ENCODE measurements around the gene CCRL2.
"Not testable (repeated sequence)": the region's sequence is repeated elsewhere in the genome, so short reads cannot be mapped to it uniquely, and the experiment has no call there.

The CCRL2 gene

DNA sequence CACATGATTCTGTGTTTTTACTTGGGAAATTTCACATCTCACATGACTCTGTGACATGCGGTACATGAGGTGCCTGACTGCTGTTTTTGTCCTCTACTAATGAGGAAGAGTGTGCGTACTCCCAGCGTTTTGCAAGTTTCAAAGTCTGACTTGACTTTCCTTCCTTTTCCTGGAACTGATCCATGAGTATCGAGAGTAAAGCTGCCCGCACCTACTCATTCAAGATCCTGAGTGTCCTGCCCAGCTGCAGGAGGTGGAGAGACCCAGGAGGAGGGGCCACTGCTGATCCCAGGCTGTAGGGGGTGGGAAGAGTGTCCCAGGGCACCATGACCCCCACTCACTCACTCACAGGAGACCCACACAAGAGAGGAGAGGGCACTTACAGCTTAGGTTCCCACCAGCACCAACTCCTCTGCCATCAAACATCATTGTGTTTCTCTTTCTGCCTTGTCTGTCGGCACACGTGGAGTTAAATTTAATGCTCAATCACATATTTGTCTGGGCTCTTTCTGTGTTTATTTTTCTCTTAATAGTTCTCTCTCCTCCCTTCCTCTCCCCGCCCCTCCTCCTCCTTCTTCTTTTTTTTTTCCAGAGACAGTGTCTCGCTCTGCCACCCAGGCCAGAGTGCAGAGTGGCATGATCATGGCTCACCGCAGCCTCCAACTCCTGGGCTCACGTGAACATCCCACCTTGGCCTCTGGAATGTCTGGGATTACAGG, 1.6 kb upstream of the CCRL2 start:
- DNase-seq (ENCODE audit: low read depth in 2 of 2) = no peak

DNA sequence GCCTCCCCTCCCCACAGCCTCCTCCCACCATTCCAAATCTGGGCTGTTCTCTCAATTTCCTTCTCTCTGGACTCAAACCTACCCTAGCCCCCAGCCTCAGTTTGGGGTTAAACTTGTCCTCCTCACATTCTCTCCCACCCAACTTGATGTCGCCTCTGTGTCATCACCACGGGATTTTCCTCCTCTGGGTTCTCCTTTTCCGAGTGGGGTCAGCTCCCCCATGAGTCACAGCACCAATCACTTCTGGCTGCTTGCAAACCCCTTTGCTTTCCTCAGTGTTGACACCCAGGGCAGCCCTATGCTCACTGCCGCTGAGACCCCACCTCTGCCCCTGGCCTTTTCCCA, 644 bp upstream of the CCRL2 start:
- no peak for DNase-seq (ENCODE audit: low read depth in 2 of 2)

DNA sequence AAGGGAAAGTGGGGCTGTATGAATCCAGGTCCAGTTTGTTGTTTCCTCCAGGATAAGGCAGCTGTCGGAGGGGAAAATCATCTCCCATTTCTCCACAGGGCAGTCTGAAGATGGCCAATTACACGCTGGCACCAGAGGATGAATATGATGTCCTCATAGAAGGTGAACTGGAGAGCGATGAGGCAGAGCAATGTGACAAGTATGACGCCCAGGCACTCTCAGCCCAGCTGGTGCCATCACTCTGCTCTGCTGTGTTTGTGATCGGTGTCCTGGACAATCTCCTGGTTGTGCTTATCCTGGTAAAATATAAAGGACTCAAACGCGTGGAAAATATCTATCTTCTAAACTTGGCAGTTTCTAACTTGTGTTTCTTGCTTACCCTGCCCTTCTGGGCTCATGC, 911 bp downstream of the CCRL2 start:
- no peak for DNase-seq (ENCODE audit: low read depth in 2 of 2)

DNA sequence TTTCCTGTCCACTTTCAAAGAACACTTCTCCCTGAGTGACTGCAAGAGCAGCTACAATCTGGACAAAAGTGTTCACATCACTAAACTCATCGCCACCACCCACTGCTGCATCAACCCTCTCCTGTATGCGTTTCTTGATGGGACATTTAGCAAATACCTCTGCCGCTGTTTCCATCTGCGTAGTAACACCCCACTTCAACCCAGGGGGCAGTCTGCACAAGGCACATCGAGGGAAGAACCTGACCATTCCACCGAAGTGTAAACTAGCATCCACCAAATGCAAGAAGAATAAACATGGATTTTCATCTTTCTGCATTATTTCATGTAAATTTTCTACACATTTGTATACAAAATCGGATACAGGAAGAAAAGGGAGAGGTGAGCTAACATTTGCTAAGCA, 1.8 kb downstream of the CCRL2 start:
- no peak for DNase-seq (ENCODE audit: low read depth in 2 of 2)

DNA sequence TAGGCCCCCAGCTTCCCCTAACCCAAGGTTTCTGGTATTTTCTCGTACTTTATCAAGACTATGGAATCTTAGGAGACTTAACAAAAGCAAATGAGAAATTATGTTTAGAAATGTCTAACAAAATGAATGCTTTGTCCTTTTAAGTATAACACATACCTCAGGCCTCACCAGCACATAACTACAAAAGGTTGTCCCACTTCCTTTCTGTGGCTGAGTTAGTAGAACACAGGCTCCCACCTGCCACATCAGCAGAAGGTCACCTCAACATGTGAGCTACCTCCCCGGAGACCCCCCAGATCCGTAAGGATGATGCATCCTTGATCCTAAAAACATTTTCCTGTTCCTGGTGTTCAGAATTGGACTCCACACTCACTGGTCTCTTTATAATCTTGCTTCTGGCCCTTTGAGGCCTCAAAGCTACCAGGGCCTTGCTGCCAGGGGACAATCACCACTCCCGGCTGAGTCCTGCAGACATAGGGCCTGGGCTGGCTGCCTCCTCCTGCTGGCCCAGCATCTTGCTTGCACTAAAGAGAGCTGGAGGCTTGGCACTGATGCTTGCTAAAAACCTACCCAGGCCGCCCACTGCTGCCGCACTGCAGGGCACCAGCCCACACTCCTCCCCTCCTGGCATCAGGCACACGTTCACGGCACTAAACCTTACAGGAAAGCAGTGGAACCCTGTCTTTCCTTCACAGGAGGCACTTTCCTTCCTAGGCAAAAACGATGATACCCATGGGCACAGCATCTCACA, 2.9 kb downstream of the CCRL2 start:
- DNase-seq (ENCODE audit: low read depth in 2 of 2) = no peak

DNA sequence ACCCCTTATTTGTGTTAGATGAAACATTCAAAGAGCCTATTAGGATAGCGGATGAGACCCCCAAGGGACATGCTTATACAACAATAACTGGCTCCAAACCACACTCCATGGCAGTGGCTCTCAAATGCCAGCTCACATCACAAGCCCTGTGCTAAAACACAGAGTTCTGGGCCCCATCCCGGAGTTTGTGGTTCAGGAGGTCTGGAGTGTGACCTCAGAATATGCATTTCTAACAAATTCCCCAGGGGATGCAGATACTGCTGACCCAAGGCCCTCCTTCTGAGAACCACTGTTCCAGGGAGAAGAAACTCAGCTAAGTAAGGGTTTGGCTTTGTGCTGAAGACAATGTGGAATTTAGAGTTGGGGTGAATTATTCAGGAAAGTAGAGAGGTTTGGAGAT, 3.6 kb downstream of the CCRL2 start:
- no peak for DNase-seq (ENCODE audit: low read depth in 2 of 2)

DNA sequence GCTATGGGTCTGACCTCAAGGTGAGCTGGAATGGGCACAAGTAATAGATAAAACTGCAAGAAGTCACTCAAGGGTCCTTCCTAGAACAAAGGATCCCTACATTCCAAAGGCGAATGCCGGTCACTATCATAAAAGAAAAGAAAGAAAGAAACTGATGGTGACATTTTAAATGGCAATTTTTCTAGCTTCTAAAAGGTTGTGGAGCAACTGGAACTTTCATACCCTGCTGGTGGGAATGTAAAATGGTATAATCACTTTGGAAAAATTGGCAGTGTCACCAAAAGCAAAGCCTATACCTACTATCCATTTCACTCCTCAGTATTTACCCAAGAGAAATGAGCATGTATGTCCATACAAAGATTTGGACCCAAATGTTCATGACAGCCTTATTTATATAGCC, 4.2 kb downstream of the CCRL2 start:
- no peak for DNase-seq (ENCODE audit: low read depth in 2 of 2)

DNA sequence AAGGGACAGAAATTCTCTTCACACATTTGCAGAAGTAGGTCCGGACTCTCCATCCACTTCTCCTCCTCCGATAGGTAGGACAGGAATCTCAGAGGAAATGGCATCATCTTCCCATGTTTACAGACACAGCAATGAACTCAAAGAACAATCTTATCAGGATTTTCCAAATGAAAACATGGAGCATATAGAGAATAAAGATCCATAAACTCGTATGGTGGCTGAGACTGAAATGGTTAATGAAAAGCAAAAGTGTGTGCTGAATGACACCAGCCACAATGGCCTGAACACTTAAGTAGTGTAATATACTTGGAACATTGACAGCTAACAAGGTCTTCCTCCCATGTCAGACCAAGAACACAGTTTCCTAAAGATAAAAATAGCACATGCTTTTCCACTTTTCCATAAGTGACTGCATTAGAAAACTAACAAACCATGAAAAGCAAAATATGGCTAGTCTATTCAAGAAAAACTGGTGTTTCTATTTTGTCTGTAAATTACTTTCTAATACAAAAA, 5.8 kb downstream of the CCRL2 start:
- DNase-seq (ENCODE audit: low read depth in 2 of 2) = no peak

DNA sequence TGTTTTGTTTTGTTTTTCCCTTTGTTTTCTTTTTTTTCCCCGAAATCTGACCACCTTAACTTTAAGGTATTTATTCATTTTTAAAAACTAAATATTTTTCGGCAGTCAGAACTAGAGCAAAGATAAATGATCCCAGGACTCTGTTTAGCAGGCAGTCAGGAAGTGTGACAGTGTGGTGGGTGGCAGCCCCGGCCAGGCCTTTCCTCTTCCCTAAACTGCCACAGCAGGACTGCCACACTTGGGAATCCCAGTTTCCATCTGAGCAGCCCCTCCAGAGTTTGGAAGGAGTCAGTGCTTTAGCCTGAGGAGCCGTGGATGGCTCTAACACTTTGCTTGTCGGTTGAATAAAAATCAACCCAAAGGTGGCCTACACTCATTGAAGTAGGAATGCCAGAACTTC, 6.9 kb downstream of the CCRL2 start:
- no peak for DNase-seq (ENCODE audit: low read depth in 2 of 2)

DNA sequence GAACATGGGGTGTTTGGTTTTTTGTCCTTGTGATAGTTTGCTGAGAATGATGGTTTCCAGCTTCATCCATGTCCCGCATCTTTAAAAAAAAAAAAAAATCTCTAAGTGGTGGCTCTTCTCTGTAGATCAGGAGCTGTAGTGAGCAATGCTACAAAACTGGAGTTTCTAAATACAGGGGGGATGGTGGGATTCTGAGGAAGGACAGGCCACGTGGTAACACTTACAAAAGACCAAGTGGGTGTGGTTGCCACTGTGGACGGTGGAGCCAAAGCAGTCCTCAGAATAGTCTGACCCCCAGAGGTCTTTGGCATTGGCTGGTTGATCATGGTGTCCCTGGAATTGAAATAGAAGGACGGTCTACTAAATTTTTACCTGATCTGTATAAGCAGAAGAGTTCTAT, 7.7 kb downstream of the CCRL2 start:
- DNase-seq (ENCODE audit: low read depth in 2 of 2) = no peak

DNA sequence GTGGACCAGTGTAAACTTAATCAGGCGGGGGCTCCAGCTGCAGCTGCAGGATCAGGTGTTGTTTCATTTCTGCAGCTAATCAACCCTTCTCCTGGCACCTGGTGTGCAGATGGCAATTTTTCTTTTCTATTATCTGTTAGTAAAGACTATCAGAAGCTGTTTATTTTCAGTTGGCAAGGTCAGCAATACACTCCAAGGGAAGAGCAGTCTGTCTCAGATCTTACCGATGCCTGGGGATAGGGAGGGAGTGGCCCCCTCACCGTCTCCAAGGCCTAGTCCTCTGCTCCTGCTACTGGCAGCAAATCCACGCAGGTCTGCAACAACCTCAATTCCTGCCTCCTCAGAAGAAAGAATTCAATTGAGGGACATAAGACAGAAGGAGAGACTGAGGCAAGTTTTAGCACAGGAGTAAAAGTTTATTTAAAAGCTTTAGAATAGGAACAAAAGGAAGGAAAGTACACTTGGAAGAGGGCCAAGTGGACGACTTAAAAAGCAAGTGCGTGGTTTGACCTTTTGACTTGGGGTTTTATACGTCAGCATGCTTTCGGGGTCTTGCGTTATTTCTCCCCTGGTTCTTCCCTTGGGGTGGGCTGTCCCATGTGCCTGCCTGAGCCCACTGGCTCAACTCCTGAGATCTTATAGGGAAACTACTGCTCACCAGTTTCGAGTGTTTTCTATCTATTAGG, 9.2 kb downstream of the CCRL2 start:
- no peak for DNase-seq (ENCODE audit: low read depth in 2 of 2)

DNA sequence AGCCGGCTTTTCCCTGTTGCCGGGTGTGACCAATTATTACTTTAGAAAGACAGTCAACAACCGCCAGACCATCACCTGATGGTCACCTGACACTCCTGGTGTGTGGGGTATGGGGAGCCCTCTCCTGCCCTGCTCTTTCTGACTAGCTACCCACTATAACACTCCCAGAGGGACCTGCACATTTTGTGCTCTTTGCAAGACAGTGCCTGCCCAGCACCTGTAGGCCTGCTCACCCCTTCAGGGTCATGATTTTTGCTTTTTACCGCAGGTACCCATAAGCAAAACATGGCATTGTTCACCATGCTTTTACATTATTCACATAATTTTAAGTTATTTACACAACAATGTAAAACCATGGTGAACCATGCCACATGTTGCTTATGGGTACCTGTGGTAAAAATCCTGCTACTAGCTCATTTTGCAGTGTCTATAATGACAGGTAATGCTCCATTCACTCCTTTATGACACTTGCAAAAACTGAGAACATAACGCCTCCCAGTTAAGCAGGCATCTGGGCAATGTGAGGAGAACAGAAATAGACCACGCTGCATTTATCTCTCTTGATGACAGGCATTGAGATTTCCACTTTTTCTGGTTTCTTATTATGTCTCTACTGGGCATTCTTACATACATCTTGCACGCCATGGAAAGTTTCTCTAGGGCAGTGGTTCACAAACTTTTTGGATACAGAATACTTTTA, 9.9 kb downstream of the CCRL2 start:
- no peak for DNase-seq (ENCODE audit: low read depth in 2 of 2)

DNA sequence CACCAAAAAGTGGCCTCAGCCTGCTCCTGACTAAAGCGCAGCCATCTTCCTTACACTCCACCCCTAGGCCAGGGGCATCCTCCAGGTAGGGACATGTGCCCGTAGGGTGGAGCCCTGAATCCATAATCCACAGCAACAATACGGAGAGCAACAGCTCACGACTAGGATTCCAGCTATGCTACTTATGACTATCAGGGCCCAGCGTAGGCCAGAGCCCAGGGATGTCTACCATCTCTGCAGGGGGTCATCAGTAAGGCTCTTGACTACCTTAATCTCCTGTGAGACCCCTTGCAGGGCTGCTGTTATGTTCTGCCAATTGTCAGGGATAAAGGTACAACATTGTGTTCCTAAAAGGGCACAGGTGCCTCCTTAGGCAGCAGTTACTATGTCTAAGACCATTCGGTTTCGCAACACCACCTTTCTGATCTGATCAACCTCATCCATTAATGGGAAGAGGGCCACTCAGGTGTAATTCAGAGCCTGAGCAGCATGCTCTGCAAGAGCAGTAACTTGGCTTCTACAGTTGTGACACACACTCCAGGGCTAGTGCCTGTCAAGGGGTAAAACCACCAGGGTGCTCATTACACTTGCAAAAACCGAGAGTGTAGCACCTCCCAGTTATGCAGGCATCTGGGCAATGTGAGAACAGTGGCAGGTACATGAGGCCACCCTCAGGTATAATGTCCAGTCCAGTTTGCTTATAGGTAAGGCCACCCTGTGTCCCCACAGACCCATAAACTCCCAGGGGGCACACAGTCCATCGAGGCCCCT, 11.0 kb downstream of the CCRL2 start:
- no peak for DNase-seq (ENCODE audit: low read depth in 2 of 2)

DNA sequence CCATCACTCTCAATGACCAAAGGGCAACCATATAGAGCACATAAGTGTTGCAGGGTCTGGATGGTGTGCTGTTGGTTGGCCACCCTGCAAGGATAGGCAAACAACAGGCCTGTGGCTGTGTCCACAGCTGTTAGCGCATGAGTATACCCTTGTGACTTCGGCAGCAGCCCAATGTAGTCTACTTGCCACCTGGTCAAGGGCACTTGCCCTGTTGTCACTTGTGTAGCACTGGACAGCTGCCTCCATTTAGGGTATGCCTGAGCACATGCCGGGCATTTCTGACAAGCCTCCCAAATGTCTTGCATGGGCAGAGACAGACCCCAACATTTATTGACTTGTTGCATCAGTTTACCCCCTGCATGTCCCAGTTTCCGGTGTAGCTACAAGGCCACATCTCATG, 12.8 kb downstream of the CCRL2 start:
- DNase-seq (ENCODE audit: low read depth in 2 of 2) = no peak

DNA sequence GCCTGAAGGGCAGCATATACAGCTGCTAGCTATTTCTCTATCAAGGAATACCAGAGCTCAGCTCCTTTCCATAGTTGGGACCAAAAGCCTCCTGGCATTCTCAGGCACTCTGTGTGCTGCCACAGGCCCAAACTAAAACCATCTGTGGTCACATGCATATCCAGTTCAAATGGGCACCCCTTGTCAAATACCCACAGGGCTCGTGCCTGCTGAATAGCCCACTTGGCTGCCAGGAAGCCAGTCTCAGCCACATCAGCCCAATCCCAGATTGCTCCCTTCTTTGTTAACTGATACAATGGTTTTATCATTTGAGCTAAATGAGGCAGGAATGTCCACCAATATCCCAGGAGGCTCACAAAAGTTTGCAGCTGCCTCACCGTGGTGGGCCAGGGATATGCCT, 13.9 kb downstream of the CCRL2 start:
- no peak for DNase-seq (ENCODE audit: low read depth in 2 of 2)

DNA sequence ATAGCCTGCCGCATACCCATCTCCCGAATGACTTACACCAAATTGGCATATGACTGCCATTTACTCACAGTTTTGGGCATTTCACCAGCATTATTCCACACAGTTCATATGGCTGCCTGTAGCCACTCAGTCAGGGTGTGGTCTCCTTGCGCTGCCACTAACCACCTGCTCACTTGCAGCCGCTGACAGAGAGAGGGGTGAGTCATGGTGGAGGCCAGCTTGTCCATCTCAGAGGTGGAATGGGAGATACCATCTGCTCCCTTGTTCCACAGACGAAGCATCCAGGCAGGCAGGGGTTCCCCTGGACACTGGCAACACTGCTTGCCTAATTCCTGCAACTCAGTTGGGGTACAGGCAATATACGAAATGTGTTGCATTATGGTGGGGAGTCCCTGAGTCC, 15.6 kb downstream of the CCRL2 start:
- DNase-seq (ENCODE audit: low read depth in 2 of 2) = no peak

DNA sequence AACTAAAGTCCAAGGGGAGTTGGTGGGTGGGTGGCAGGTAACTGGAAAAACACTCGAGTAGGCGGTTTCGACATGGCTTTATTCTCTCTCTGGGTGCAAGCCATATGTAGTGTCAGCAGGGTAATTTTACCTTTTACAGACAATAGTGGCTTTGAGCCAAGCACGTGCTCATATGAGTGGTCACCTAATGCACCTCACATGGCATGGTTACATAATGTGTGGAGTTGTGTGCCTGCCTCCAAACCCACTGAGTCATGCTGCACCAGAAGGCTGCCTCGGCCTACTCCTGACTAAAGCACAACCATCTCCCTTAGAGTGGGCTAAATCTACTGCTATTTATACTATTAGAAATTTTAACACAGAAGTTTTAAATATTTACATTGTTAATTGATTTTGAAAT, 16.5 kb downstream of the CCRL2 start:
- DNase-seq (ENCODE audit: low read depth in 2 of 2) = no peak

DNA sequence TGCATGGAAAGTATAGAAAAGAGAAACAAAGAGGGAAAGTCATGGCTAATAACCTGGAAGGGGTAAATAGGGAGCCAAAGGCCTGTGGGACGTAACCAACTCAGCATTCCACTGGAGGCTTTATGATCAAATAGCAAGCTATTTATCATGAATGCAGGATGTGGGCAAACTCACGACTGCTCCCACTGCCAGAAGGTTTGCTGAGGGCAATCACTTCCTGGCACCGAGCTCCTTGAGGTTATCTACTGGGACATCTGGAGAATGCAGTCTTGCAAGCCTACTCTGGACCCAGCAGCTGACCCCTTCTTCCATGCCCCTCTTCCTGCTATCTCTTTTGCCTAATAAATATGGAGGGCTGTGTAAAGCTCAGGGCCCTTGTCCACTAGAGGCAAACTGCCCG, 19.4 kb downstream of the CCRL2 start:
- not testable (repeated sequence) for DNase-seq (ENCODE audit: low read depth in 2 of 2)

DNA sequence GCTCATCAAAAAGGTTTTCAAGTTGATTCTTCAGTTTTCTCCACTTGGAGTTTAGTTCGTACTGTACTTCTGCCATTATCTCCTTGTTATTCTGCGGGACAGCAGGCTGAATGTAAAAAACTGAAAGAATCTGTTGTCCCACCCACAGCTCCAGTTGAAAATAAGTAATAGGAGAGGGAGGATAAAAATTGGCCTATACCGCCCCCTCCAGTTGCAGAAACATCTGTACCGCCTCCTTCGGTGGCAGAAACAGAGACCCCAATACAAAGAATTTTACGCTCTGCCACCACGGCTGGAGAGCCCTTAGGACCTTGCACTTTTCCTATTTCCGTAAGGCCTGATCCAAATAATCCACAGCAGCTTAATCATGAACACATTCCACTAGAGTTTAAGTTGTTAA, 20.3 kb downstream of the CCRL2 start:
- DNase-seq (ENCODE audit: low read depth in 2 of 2) = not testable (repeated sequence)

DNA sequence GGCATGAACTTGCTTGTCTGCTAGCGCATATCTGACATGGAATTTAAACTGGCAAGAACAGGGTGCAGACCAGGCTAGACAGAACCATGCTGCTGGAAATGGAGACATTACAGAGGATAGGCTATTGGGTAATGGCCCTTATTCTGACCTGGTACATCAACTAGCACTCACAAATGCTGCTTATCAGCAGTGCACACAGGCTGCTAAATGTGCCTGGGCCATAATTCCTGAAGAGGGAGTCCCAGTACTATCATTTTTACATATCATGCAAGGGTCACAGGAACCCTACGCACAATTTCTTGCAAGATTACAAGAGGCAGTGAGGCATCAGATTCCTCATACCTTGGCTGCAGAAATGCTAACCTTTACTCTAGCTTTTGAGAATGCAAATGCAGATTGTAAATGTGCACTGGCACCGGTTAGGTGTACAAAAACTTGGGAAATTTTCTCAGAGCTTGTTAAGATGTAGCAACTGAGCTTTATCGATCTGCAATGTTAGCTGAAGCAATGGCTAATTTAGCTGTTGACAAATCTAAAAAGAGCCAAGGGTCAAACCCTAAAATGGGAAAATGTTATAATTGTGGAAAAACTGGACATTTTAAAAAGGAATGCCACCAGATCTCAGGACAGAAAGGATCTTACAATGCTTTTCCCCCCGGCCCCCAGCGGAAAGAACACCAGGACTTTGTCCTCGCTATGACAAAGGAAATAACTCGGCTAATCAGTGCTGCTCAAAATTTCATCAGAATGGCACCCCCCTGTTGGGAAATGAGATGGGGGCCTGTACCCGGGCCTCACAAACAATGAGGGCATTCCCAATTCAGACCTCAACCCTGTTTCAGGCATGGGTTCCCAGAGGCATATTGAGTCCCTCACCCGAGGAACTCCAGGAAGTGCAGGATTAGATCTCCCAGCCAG, 21.1 kb downstream of the CCRL2 start:
- DNase-seq (ENCODE audit: low read depth in 2 of 2) = no peak
